SK-N-SH (cell line): ENCODE results near the gene SOX15.

Source experiments
- CTCF ChIP-seq: fragments of 200-600 bp; sonication (generic); IDR thresholded peaks from 2 replicates; pipeline ENCODE4 v1.6.1; 2017; ENCODE audit warnings: antibody characterized with exemption, mild to moderate bottlenecking, moderate library complexity
- JUND ChIP-seq: IDR thresholded peaks from 2 replicates; pipeline ENCODE4 v1.4.0; 2012
- MAX ChIP-seq: IDR thresholded peaks from 2 replicates; pipeline ENCODE4 v1.4.0; 2012; ENCODE audit warnings: low read depth
- RAD21 ChIP-seq: IDR thresholded peaks from 2 replicates; pipeline ENCODE4 v1.6.1; 2012; ENCODE audit warnings: mild to moderate bottlenecking, low read length
- REST ChIP-seq: IDR thresholded peaks from 2 replicates; pipeline ENCODE4 v1.6.1; 2012; ENCODE audit warnings: mild to moderate bottlenecking, low read depth, low read length, moderate library complexity
- RXRA ChIP-seq: IDR thresholded peaks from 2 replicates; pipeline ENCODE4 v1.4.0; 2012; ENCODE audit warnings: low read depth, mild to moderate bottlenecking, borderline replicate concordance
- TAF1 ChIP-seq: IDR thresholded peaks from 2 replicates; pipeline ENCODE4 v1.6.1; 2012; ENCODE audit warnings: low read depth, mild to moderate bottlenecking, low read length, moderate library complexity, borderline replicate concordance
- USF2 ChIP-seq: fragments of 150-350 bp; IDR thresholded peaks from 2 replicates; pipeline ENCODE4 v1.6.1; 2017; ENCODE audit warnings: antibody characterized with exemption, low read length, low read depth, borderline replicate concordance
- YY1 ChIP-seq: IDR thresholded peaks from 2 replicates; pipeline ENCODE4 v1.4.0; 2012; ENCODE audit warnings: low read depth, mild to moderate bottlenecking

GRCh38 chr17:7612294-7612640 is 22.4 kb upstream of the SOX15 start:
- no peak for TF ChIP-seq MAX
- TF ChIP-seq TAF1, result no peak
- TF ChIP-seq YY1, result no peak
- TF ChIP-seq CTCF, result no peak
- no peak for TF ChIP-seq RAD21
- TF ChIP-seq RXRA, result no peak
- TF ChIP-seq USF2, result no peak
- TF ChIP-seq REST, result no peak
- TF ChIP-seq JUND, result no peak
